ENCODE measurements around the gene ACP7.

GRCh38 chr19:39090881-39091280 is 6.7 kb downstream of the ACP7 start:
- TF ChIP-seq CTCF (conservative IDR thresholded peaks at IDR 0.05; ENCODE audit: low read depth, low read length) (no peak), POLR2A (IDR thresholded peaks at IDR 0.05; ENCODE audit: low read depth, low read length) (no peak), RAD21 (IDR thresholded peaks at IDR 0.05; ENCODE audit: low read length) (no peak), NFE2L2 (IDR thresholded peaks at IDR 0.05; ENCODE audit: low read depth, low read length) (no peak)
